Activated naive CD8-positive, alpha-beta T cell treated with anti-CD3 and anti-CD28 coated beads, Interleukin-2, amount 50 U/mL, for 16 hours (primary cell): ENCODE data around the gene PPM1A.
"Not testable (repeated sequence)": the region's sequence is repeated elsewhere in the genome, so short reads cannot be mapped to it uniquely, and the experiment has no call there.

ENCODE experiments used
- DNase-seq: peaks from one replicate; pipeline ENCODE4 v3.0.0-alpha.2; 2020; ENCODE audit warnings: low read depth, low spot score

PPM1A gene

GRCh38 chr14:60320860-60321259 is 71.8 kb downstream of the PPM1A start:
- DNase-seq, result not testable (repeated sequence)

GRCh38 chr14:60323199-60323896 is 74.3 kb downstream of the PPM1A start:
- no peak for DNase-seq

GRCh38 chr14:60324837-60325236 is 75.8 kb downstream of the PPM1A start:
- no peak for DNase-seq

- DNase-seq, result no peak
Measured at GRCh38 chr14:60326274-60326673, 77.3 kb downstream of the PPM1A start.

- no peak for DNase-seq
Measured at GRCh38 chr14:60327447-60328331, 78.7 kb downstream of the PPM1A start.

- no peak for DNase-seq
Measured at GRCh38 chr14:60328583-60328982, 79.6 kb downstream of the PPM1A start.

GRCh38 chr14:60329274-60329673 is 80.3 kb downstream of the PPM1A start:
- no peak for DNase-seq

- DNase-seq, result peak; percentile 74
Measured at GRCh38 chr14:60331201-60332045, 82.4 kb downstream of the PPM1A start.

GRCh38 chr14:60332046-60332399 is 83.0 kb downstream of the PPM1A start:
- no peak for DNase-seq

- no peak for DNase-seq
Measured at GRCh38 chr14:60332869-60333268, 83.8 kb downstream of the PPM1A start.

GRCh38 chr14:60339571-60339970 is 90.5 kb downstream of the PPM1A start:
- no peak for DNase-seq

GRCh38 chr14:60343571-60344071 is 94.6 kb downstream of the PPM1A start:
- no peak for DNase-seq

GRCh38 chr14:60344751-60345150 is 95.7 kb downstream of the PPM1A start:
- no peak for DNase-seq

GRCh38 chr14:60346706-60347105 is 97.7 kb downstream of the PPM1A start:
- no peak for DNase-seq

GRCh38 chr14:60348211-60348610 is 99.2 kb downstream of the PPM1A start:
- DNase-seq, result no peak
